ENCODE measurements around the gene RCAN1. TPM values are rescaled to one million over a fixed set of nuclear protein-coding genes. Genes with fewer than 3 reads are reported as not detected.

The RCAN1 gene
- total RNA-seq = 10.7 and 11.1 TPM in 2 replicates

DNA sequence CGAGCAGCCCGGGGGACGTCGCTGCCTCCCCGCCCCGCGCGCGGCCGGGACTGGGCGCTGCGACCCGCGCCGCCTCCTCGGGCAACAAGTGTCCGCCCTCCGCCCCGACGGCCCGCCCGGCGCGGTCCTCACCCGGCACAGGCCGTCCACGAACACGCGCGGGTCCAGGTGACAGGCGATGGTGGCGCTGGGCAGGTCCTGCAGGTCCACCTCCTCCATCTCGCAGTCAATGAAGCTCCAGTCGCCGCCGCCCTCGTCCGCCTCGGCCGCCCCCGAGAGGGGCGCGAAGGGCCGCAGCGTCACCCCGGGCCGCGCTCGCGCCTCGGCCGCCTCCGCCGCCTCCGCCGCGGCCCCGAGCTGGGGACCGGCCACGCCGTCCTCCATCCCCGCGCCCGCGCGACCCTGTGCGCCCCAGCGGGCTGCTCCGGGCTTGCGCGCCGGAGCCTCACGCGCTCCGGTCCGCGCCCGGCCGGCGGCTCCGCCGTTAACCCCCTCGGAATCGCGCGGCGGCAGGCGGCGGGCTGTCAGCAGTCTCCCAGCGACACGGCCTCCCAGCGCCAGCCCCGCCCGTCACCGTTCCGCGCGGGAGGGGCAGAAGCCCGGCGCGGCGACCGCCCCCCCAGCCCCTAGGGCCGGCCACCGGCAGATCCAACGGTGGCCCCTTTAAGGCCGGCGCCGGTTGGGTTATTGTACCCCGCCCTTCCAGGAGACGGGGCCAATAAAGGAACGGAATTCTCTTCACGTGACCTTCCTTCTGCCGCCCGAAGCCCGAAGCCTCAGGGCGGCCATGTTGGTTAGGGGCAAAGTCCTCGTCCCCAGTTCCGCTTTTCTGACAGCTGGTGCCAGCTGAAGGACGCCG is at the start of gene RCAN1:
RCAN1 (minus strand) TSS at position 486 of the 859 bp plus-strand sequence; CDS start at position 384, 102 bp downstream.
- Mint-ChIP-seq H3K27me3 (ENCODE audit: insufficient read depth) (peaks cover 5% of the 10 kb centered on the region), H3K4me3 (peak within 1 kb of the TSS; percentile 85), H3K36me3 (ENCODE audit: low read depth) (no peaks in the 10 kb centered on the region), H3K4me1 (ENCODE audit: low read depth) (peaks cover 30% of the 10 kb centered on the region), H3K27ac (peak within 1 kb of the TSS; percentile 57), H3K9me3 (no peaks in the 10 kb centered on the region)
- intact Hi-C loops (cut with micrococcal nuclease) = loop anchor here (1.0 to 10.0 kb wide), 6 partner anchors 26 to 1770 kb away; partner anchors contain the start of genes ATP5PO, CHAF1B, CRYZL1 and ITSN1
- peak; percentile 86 for DNase-seq (ENCODE audit: low spot score)

DNA sequence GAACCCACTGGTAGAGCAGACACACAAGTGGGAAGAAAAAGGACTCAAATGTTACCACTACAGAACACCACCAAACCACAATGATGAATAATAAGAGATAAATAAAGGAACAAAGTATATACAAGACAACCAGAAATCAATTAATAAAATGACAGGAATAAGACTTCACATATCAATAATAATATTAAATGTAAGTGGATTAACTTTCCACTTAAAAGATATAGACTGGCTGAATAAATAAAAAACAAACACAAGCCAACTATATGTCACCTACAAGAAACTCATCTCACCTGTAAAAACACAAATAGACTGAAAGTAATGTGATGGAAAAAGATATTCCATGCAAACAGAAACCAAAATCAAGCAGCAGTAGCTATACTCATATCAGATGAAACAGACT is 46.9 kb upstream of the RCAN1 start:
- H3K36me3 Mint-ChIP-seq (ENCODE audit: low read depth) = no peaks in the 10 kb centered on the region
- H3K27me3 Mint-ChIP-seq (ENCODE audit: insufficient read depth) = peaks cover 26% of the 10 kb centered on the region
- no peak overlapping the region for H3K27ac Mint-ChIP-seq
- no peak for DNase-seq (ENCODE audit: low spot score)
- peaks cover 31% of the 10 kb centered on the region for H3K9me3 Mint-ChIP-seq
- no peak overlapping the region for H3K4me3 Mint-ChIP-seq
- intact Hi-C loops (cut with micrococcal nuclease) = no loop called here
- no peaks in the 10 kb centered on the region for H3K4me1 Mint-ChIP-seq (ENCODE audit: low read depth)

DNA sequence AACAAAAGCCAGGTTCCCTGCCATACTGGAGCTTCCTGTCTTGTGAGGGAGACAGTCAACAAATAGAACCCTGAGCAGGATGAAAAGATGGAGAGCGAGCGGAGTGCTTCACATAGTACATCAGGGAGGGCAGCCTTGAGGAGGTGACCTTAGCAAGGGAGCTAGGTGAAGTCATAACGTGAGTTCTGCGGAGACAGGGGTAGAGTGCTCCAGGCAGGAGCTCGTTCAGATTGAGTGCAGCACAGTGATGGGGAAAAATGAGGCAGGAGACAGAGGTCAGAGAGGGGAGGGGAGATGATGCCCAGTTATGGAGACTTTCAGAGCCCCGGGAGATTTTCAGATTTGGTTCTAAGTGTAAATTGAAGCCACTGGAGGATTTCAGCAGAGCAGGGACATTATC is 38.6 kb upstream of the RCAN1 start:
- H3K27ac Mint-ChIP-seq = no peak overlapping the region
- intact Hi-C loops (cut with micrococcal nuclease) = no loop called here
- DNase-seq (ENCODE audit: low spot score) = no peak
- H3K36me3 Mint-ChIP-seq (ENCODE audit: low read depth) = no peaks in the 10 kb centered on the region
- peaks cover 15% of the 10 kb centered on the region for H3K9me3 Mint-ChIP-seq
- H3K27me3 Mint-ChIP-seq (ENCODE audit: insufficient read depth) = peaks cover 8% of the 10 kb centered on the region
- no peak overlapping the region for H3K4me3 Mint-ChIP-seq
- peaks cover 12% of the 10 kb centered on the region for H3K4me1 Mint-ChIP-seq (ENCODE audit: low read depth)

DNA sequence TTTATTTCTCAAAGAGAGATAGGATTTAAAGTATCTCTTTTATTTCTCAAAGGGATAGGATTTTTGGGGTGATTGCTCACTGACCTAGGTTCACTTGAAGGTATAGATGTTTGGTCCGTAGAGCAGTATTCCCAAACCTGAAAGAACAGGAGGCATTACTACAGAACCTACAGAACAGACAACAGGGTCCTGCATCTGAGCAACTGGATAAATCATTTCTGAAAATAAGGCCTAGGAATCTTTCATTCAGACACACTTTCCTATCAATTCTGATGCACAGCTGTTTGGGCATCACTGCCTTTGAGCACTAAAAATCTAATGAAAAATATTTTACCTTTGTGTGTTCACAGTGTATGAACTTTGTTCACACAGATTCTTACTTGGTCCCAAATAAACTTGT is 36.7 kb upstream of the RCAN1 start:
- intact Hi-C loops (cut with micrococcal nuclease) = no loop called here
- peaks cover 5% of the 10 kb centered on the region for H3K27me3 Mint-ChIP-seq (ENCODE audit: insufficient read depth)
- peaks cover 12% of the 10 kb centered on the region for H3K4me1 Mint-ChIP-seq (ENCODE audit: low read depth)
- H3K36me3 Mint-ChIP-seq (ENCODE audit: low read depth) = no peaks in the 10 kb centered on the region
- H3K27ac Mint-ChIP-seq = no peak overlapping the region
- no peak overlapping the region for H3K4me3 Mint-ChIP-seq
- peaks cover 13% of the 10 kb centered on the region for H3K9me3 Mint-ChIP-seq
- no peak for DNase-seq (ENCODE audit: low spot score)

DNA sequence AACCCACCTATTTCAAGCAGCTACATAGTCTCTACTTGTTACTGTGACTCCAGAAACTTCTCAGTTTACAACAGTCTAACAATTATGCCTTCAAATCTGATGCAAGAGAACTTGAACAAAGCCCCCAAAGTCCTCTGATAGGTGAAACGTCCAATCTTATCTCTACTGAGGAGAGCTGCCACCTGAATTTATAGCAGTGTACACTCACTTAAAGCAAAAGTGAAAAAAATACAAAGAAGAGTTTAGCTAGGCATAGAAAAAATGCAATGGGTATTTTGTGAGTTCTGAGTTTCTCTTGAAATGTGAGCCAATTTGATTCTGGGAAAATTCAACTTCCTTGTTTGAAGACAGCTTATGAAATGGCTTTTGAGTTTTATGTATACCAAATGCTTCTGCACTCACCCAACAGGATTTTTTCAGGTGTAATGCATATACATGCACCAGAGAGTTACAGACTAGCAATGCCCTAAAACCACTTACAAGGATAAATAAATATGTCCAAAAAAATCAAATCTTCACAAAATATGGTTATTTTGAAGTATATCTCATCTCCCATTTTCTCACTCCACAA is 36.0 kb upstream of the RCAN1 start:
- Mint-ChIP-seq H3K27me3 (ENCODE audit: insufficient read depth) (peaks cover 5% of the 10 kb centered on the region), H3K4me1 (ENCODE audit: low read depth) (peaks cover 12% of the 10 kb centered on the region)
- no peak for DNase-seq (ENCODE audit: low spot score)

DNA sequence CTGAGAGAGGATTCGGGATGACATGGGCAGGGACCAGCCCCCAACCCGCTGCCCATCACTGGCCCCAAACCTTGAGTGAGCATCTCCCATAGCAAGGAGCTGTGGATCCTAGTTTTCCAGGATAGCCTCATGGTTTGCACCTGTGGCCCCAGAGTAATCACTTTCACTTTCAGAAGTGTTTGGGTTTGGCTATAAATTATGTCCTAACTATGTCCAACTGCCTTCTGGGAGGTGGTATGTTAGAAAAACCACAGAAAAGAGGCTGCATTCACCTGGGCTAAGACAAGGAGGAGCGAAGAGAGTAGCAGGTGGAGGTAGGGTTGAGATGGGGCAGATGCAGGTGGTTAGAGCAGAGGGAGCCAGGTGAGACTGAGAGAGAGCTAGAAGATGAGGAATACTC is 34.5 kb upstream of the RCAN1 start:
- Mint-ChIP-seq H3K27ac (no peak overlapping the region), H3K27me3 (ENCODE audit: insufficient read depth) (peaks cover 4% of the 10 kb centered on the region), H3K9me3 (peaks cover 13% of the 10 kb centered on the region), H3K36me3 (ENCODE audit: low read depth) (no peaks in the 10 kb centered on the region), H3K4me1 (ENCODE audit: low read depth) (peaks cover 12% of the 10 kb centered on the region), H3K4me3 (no peak overlapping the region)
- no peak for DNase-seq (ENCODE audit: low spot score)
- intact Hi-C loops (cut with micrococcal nuclease) = no loop called here

More for the DNA sequence above, 36.0 kb upstream of the RCAN1 start:
- Mint-ChIP-seq H3K36me3 (ENCODE audit: low read depth) (no peaks in the 10 kb centered on the region), H3K27ac (no peak overlapping the region), H3K4me3 (no peak overlapping the region), H3K9me3 (peaks cover 13% of the 10 kb centered on the region)
- intact Hi-C loops (cut with micrococcal nuclease) = no loop called here

DNA sequence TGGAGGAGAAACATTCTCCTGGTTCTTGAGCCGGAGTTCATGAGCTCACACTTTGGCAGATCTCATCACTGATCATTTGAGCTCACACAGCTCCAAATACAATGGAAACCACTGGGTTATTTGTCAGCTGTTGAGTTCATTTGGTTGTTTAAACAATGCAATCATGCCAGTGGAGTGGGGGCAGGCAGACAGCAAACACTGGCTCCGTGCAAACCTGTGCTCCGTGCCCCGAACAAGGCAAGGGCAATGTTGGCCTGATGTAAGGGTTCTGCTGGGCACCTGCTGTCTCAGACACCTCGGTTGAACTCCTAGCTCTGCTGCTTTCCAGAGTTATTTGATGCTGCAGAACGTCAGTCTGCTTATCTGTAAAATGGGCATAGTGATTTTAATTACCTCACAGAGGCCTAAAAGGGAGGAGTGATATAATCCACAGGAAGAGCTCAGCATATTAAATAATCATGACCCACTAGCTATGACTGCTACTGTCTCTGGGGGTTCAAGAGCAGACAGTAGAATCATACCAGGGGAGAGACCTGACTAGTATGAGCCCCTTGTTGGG is 33.9 kb upstream of the RCAN1 start:
- Mint-ChIP-seq H3K4me1 (ENCODE audit: low read depth) (peaks cover 12% of the 10 kb centered on the region), H3K27ac (no peak overlapping the region), H3K36me3 (ENCODE audit: low read depth) (no peaks in the 10 kb centered on the region), H3K9me3 (peaks cover 13% of the 10 kb centered on the region), H3K27me3 (ENCODE audit: insufficient read depth) (peaks cover 4% of the 10 kb centered on the region), H3K4me3 (no peak overlapping the region)
- intact Hi-C loops (cut with micrococcal nuclease) = no loop called here
- DNase-seq (ENCODE audit: low spot score) = no peak

DNA sequence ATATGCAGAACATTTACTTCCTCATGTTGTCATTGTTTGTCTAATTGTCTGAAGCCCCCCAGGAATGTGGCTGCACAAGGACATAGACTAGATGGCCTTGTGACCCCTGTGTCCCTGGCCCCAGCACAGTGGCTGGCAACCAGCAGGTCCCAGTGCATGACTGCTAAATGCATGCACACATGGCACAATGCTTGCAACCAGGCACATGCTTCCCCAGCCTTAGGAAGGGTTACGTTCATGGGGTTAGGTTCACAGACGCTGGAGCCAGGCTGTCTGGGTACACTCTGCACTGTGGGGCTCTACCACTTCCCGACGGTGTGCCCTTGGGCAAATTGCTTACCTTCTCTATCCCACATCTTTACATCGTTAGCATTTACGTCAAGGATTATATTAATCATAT is 32.6 kb upstream of the RCAN1 start:
- intact Hi-C loops (cut with micrococcal nuclease) = no loop called here
- H3K27me3 Mint-ChIP-seq (ENCODE audit: insufficient read depth) = peaks cover 7% of the 10 kb centered on the region
- peaks cover 12% of the 10 kb centered on the region for H3K4me1 Mint-ChIP-seq (ENCODE audit: low read depth)
- no peak for DNase-seq (ENCODE audit: low spot score)
- peaks cover 13% of the 10 kb centered on the region for H3K9me3 Mint-ChIP-seq
- no peak overlapping the region for H3K4me3 Mint-ChIP-seq
- H3K27ac Mint-ChIP-seq = no peak overlapping the region
- no peaks in the 10 kb centered on the region for H3K36me3 Mint-ChIP-seq (ENCODE audit: low read depth)

DNA sequence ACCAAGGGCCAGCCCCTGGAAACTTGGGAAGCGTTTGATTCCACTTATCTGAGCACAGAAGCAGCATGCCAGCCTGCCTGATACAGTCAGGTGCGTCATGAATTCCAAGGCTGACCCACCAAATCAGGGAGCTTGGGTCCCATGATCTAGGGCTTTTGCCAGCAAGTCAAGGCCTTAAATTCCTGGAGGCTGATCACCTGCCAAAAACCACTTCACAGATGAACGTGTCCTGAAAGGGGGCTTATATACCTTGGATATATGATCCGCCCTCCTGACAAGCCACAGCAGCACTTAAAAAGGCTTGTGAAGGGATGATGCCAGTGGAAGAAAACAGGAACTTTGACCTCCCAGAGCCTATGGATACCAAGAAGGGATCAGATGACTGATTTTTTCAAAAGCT is 29.9 kb upstream of the RCAN1 start:
- Mint-ChIP-seq H3K27me3 (ENCODE audit: insufficient read depth) (peaks cover 5% of the 10 kb centered on the region), H3K27ac (no peak overlapping the region), H3K4me3 (no peak overlapping the region), H3K4me1 (ENCODE audit: low read depth) (peaks cover 30% of the 10 kb centered on the region), H3K9me3 (no peaks in the 10 kb centered on the region), H3K36me3 (ENCODE audit: low read depth) (peaks cover 5% of the 10 kb centered on the region)
- DNase-seq (ENCODE audit: low spot score) = no peak
- intact Hi-C loops (cut with micrococcal nuclease) = no loop called here

DNA sequence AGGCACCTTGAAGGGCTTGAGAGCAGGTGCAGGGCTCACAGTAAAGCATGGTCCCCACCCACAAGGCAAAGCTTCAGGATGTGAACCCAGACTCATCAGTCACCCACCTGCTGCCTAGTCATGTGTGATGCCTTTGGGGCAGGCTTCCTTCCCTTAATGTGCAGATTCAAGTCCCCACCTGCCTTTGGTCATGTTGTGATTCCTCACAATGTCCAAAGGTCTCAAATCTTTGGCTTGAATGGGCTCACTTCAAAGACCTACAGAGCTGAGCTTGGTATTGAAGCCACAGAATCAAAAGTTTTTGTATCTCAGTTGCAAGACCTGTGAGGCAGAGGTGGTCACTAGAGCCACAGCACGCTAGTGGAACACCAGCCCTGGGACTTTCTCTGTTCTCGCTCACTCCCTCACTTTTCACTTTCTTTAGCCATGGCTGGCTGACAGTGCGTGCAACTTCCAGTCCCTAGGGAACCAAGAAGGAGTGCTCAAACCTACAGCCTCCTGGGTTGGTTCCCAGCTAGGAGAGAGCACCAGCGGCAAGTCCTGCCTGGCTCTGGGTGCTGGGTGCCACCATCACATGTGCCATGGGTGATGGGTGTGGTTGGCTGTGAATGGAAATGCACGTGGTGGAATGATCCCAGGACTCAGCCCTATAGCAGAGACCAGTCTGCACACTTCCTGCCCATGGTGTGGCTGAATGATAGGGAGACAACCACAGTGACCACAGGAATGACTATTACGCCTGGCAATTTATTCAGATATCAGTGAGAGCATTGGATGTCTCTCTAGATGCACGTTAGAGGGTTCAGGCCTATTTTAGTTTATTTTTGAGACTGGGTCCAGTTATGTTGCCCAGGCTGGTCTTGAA is 27.5 kb upstream of the RCAN1 start:
- peaks cover 3% of the 10 kb centered on the region for H3K27me3 Mint-ChIP-seq (ENCODE audit: insufficient read depth)
- H3K36me3 Mint-ChIP-seq (ENCODE audit: low read depth) = peaks cover 9% of the 10 kb centered on the region
- intact Hi-C loops (cut with micrococcal nuclease) = no loop called here
- H3K4me1 Mint-ChIP-seq (ENCODE audit: low read depth) = peaks cover 36% of the 10 kb centered on the region
- no peak overlapping the region for H3K27ac Mint-ChIP-seq
- no peak for DNase-seq (ENCODE audit: low spot score)
- H3K9me3 Mint-ChIP-seq = peaks cover 3% of the 10 kb centered on the region
- H3K4me3 Mint-ChIP-seq = no peak overlapping the region

DNA sequence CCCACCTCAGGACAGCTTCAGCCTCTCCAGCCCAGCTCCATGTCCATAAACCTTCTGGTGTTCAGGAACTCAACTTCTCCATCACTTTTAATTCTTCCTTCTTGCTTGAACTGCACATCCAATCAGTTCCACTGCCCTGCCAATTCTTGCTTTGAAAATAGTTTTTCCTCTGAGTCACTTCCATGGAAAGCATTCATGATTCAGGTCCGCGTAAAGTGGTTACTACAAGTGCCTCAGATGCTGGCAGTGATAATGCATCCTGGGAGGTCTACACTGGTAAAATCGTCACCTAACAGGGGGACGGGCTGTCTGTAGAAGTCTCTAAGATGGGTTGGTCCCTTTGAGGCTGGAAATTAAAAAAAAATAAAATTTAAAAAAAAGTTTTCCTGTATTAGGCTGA is 25.9 kb upstream of the RCAN1 start:
- Mint-ChIP-seq H3K4me3 (peak overlapping the region; percentile 56), H3K27ac (peak overlapping the region; percentile 79), H3K36me3 (ENCODE audit: low read depth) (peaks cover 9% of the 10 kb centered on the region), H3K4me1 (ENCODE audit: low read depth) (peaks cover 37% of the 10 kb centered on the region), H3K27me3 (ENCODE audit: insufficient read depth) (peaks cover 11% of the 10 kb centered on the region), H3K9me3 (peaks cover 3% of the 10 kb centered on the region)
- DNase-seq (ENCODE audit: low spot score) = no peak
- intact Hi-C loops (cut with micrococcal nuclease) = loop anchor here (1.0 to 2.0 kb wide), 3 partner anchors 26 to 1472 kb away; partner anchors contain the start of gene RCAN1
